ENCODE data around the gene LRRC56. TPM values are rescaled to one million over a fixed set of nuclear protein-coding genes. Genes with fewer than 3 reads are reported as not detected.

The LRRC56 gene
- total and polyA plus RNA-seq, 2 of the 13 experiments (the other 11 are each of a cell fraction or from before 2014, with no cell fraction given): 0.11 to 0.29 TPM

DNA sequence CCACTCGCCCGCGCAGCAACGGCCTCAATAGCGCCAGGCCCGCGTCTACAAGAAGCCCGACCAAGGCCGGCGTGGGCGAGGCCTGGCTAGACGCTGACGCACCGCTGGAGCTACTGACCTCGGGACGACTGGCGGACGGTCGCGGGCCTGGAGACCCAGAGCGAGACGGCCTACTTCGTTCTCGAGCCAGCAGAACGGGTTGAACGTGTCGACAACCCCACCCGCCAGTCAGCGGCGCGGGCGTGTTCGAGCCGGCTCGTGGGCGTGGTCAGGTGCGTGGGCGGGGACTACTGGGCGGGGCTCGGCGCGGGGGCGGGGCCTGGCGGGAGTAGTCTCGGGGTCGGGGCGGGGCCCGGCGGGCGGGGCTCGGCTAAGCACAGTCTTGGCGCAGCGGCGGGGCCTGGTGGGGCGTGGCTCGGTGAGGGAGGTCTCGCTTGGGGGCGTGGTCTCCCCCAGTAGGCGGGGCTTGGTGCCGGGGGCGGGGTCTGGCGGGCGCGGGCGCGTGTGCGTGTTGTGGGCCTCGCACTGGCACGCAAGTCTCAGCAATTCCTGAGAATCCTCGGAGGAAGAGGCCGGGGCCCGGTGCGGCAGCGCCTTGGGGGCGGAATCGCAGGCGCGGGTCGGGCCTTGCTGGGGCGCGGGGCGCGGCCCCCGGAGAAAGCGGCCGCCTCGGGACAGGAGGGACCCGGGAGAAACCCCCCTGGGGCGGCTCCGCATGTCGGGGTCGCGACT lies 30.2 kb upstream of the LRRC56 start, which contains the start of gene RNH1 (continued):
- TF ChIP-seq, protein P1, sequence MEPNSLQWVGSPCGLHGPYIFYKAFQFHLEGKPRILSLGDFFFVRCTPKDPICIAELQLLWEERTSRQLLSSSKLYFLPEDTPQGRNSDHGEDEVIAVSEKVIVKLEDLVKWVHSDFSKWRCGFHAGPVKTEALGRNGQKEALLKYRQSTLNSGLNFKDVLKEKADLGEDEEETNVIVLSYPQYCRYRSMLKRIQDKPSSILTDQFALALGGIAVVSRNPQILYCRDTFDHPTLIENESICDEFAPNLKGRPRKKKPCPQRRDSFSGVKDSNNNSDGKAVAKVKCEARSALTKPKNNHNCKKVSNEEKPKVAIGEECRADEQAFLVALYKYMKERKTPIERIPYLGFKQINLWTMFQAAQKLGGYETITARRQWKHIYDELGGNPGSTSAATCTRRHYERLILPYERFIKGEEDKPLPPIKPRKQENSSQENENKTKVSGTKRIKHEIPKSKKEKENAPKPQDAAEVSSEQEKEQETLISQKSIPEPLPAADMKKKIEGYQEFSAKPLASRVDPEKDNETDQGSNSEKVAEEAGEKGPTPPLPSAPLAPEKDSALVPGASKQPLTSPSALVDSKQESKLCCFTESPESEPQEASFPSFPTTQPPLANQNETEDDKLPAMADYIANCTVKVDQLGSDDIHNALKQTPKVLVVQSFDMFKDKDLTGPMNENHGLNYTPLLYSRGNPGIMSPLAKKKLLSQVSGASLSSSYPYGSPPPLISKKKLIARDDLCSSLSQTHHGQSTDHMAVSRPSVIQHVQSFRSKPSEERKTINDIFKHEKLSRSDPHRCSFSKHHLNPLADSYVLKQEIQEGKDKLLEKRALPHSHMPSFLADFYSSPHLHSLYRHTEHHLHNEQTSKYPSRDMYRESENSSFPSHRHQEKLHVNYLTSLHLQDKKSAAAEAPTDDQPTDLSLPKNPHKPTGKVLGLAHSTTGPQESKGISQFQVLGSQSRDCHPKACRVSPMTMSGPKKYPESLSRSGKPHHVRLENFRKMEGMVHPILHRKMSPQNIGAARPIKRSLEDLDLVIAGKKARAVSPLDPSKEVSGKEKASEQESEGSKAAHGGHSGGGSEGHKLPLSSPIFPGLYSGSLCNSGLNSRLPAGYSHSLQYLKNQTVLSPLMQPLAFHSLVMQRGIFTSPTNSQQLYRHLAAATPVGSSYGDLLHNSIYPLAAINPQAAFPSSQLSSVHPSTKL (CRISPR knock-in tag; IDR thresholded peaks at IDR 0.05): no peak
- TF ChIP-seq TOE1 (CRISPR knock-in tag; IDR thresholded peaks at IDR 0.05): no peak
- TF ChIP-seq, protein P2, sequence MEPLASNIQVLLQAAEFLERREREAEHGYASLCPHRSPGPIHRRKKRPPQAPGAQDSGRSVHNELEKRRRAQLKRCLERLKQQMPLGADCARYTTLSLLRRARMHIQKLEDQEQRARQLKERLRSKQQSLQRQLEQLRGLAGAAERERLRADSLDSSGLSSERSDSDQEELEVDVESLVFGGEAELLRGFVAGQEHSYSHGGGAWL (CRISPR knock-in tag; IDR thresholded peaks at IDR 0.05): no peak
- no peak for TF ChIP-seq ZNF256 (CRISPR knock-in tag; conservative IDR thresholded peaks at IDR 0.05)
- TF ChIP-seq NFATC3 (CRISPR knock-in tag; IDR thresholded peaks at IDR 0.05): no peak
- no peak; the same call in 1 of the 2 replicates for TF ChIP-seq GFI1 (CRISPR knock-in tag; IDR thresholded peaks at IDR 0.05; ENCODE audit: borderline replicate concordance)
- TF ChIP-seq STAT5B (CRISPR knock-in tag; IDR thresholded peaks at IDR 0.05): no peak
- TF ChIP-seq ZKSCAN5 (CRISPR knock-in tag; IDR thresholded peaks at IDR 0.05): no peak
- TF ChIP-seq ZNF781 (CRISPR knock-in tag; IDR thresholded peaks at IDR 0.05; ENCODE audit: borderline replicate concordance, not compliant biosample characterization): no peak
- TF ChIP-seq, protein P3, sequence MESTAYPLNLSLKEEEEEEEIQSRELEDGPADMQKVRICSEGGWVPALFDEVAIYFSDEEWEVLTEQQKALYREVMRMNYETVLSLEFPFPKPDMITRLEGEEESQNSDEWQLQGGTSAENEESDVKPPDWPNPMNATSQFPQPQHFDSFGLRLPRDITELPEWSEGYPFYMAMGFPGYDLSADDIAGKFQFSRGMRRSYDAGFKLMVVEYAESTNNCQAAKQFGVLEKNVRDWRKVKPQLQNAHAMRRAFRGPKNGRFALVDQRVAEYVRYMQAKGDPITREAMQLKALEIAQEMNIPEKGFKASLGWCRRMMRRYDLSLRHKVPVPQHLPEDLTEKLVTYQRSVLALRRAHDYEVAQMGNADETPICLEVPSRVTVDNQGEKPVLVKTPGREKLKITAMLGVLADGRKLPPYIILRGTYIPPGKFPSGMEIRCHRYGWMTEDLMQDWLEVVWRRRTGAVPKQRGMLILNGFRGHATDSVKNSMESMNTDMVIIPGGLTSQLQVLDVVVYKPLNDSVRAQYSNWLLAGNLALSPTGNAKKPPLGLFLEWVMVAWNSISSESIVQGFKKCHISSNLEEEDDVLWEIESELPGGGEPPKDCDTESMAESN (CRISPR knock-in tag; conservative IDR thresholded peaks at IDR 0.05): 0 out of 2 replicates have a peak, but pooled peaks have one; percentile 15
- TF ChIP-seq TARDBP (CRISPR knock-in tag; IDR thresholded peaks at IDR 0.05): peak; percentile 73; the same call in 1 of the 2 replicates
- no peak for TF ChIP-seq HOXA7 (CRISPR knock-in tag; IDR thresholded peaks at IDR 0.05)
- TF ChIP-seq MLLT10 (CRISPR knock-in tag; IDR thresholded peaks at IDR 0.05): no peak
- TF ChIP-seq, protein P4, sequence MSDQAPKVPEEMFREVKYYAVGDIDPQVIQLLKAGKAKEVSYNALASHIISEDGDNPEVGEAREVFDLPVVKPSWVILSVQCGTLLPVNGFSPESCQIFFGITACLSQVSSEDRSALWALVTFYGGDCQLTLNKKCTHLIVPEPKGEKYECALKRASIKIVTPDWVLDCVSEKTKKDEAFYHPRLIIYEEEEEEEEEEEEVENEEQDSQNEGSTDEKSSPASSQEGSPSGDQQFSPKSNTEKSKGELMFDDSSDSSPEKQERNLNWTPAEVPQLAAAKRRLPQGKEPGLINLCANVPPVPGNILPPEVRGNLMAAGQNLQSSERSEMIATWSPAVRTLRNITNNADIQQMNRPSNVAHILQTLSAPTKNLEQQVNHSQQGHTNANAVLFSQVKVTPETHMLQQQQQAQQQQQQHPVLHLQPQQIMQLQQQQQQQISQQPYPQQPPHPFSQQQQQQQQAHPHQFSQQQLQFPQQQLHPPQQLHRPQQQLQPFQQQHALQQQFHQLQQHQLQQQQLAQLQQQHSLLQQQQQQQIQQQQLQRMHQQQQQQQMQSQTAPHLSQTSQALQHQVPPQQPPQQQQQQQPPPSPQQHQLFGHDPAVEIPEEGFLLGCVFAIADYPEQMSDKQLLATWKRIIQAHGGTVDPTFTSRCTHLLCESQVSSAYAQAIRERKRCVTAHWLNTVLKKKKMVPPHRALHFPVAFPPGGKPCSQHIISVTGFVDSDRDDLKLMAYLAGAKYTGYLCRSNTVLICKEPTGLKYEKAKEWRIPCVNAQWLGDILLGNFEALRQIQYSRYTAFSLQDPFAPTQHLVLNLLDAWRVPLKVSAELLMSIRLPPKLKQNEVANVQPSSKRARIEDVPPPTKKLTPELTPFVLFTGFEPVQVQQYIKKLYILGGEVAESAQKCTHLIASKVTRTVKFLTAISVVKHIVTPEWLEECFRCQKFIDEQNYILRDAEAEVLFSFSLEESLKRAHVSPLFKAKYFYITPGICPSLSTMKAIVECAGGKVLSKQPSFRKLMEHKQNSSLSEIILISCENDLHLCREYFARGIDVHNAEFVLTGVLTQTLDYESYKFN (CRISPR knock-in tag; conservative IDR thresholded peaks at IDR 0.05): no peak; the same call in 1 of the 2 replicates
- TF ChIP-seq NAIF1 (CRISPR knock-in tag; IDR thresholded peaks at IDR 0.05; ENCODE audit: borderline replicate concordance): no peak
- TF ChIP-seq, protein P5, sequence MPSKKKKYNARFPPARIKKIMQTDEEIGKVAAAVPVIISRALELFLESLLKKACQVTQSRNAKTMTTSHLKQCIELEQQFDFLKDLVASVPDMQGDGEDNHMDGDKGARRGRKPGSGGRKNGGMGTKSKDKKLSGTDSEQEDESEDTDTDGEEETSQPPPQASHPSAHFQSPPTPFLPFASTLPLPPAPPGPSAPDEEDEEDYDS (CRISPR knock-in tag; IDR thresholded peaks at IDR 0.05): peak; percentile 37; the same call in 1 of the 2 replicates
- TF ChIP-seq, protein P6, sequence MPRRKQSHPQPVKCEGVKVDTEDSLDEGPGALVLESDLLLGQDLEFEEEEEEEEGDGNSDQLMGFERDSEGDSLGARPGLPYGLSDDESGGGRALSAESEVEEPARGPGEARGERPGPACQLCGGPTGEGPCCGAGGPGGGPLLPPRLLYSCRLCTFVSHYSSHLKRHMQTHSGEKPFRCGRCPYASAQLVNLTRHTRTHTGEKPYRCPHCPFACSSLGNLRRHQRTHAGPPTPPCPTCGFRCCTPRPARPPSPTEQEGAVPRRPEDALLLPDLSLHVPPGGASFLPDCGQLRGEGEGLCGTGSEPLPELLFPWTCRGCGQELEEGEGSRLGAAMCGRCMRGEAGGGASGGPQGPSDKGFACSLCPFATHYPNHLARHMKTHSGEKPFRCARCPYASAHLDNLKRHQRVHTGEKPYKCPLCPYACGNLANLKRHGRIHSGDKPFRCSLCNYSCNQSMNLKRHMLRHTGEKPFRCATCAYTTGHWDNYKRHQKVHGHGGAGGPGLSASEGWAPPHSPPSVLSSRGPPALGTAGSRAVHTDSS (CRISPR knock-in tag; conservative IDR thresholded peaks at IDR 0.05): no peak
